Neural progenitor cell (in vitro differentiated cells): ENCODE data around the gene ZMYM5. TPM values are rescaled to one million over a fixed set of nuclear protein-coding genes. Genes with fewer than 3 reads are reported as not detected.

Source experiments
- DNase-seq: peaks from one replicate; pipeline ENCODE4 v3.0.0-alpha.2; 2016; ENCODE audit warnings: low spot score
- H2AFZ ChIP-seq: fragments of 200-600 bp; sonication (generic); replicated peaks from 2 replicates; pipeline ENCODE4 v1.6.1; 2016; ENCODE audit warnings: antibody characterized with exemption
- H3F3A ChIP-seq: fragments of 200-600 bp; sonication (generic); 2 replicates; pipeline ENCODE4 v1.6.1; 2016; ENCODE audit warnings: antibody characterized with exemption, low read depth
- H3K27ac ChIP-seq: fragments of 200-600 bp; sonication (generic); 2 replicates; pipeline ENCODE4 v1.5.1; 2016; ENCODE audit warnings: mild to moderate bottlenecking
- H3K27me3 ChIP-seq: fragments of 200-600 bp; sonication (generic); 2 replicates; pipeline ENCODE4 v1.6.1; 2016; ENCODE audit warnings: mild to moderate bottlenecking, moderate library complexity
- H3K36me3 ChIP-seq: fragments of 200-600 bp; sonication (generic); 2 replicates; pipeline ENCODE4 v1.5.1; 2016
- H3K4me1 ChIP-seq: fragments of 200-600 bp; sonication (generic); 2 replicates; pipeline ENCODE4 v1.6.1; 2016; ENCODE audit warnings: mixed run types
- H3K4me2 ChIP-seq: fragments of 200-600 bp; sonication (generic); 2 replicates; pipeline ENCODE4 v1.6.1; 2016
- H3K4me3 ChIP-seq: fragments of 200-600 bp; sonication (generic); 2 replicates; pipeline ENCODE4 v1.5.1; 2016
- H3K79me2 ChIP-seq: fragments of 200-600 bp; sonication (generic); 2 replicates; pipeline ENCODE4 v1.6.1; 2016; ENCODE audit warnings: low read depth
- H3K9ac ChIP-seq: fragments of 200-600 bp; sonication (generic); 2 replicates; pipeline ENCODE4 v1.6.1; 2016
- H3K9me3 ChIP-seq: fragments of 200-600 bp; sonication (generic); 2 replicates; pipeline ENCODE4 v1.5.1; 2016; ENCODE audit warnings: low read depth
- H4K20me1 ChIP-seq: fragments of 200-600 bp; sonication (generic); 2 replicates; pipeline ENCODE4 v1.6.1; 2016; ENCODE audit warnings: low read depth
- H3K27ac Mint-ChIP-seq: 3 replicates; pipeline ENCODE4 v1.8.0; 2021; ENCODE audit warnings: mixed read lengths
- H3K27me3 Mint-ChIP-seq: 2 replicates; pipeline ENCODE4 v1.8.0; 2022; ENCODE audit warnings: low read depth, mild to moderate bottlenecking, inconsistent platforms, moderate library complexity, mixed read lengths; ENCODE audit not compliant: insufficient read depth
- H3K36me3 Mint-ChIP-seq: 3 replicates; pipeline ENCODE4 v1.8.0; 2021; ENCODE audit warnings: mixed read lengths
- H3K4me1 Mint-ChIP-seq: 3 replicates; pipeline ENCODE4 v1.8.0; 2021; ENCODE audit warnings: mixed read lengths
- H3K4me3 Mint-ChIP-seq: 3 replicates; pipeline ENCODE4 v1.8.0; 2021; ENCODE audit warnings: mild to moderate bottlenecking, moderate library complexity, mixed read lengths
- H3K9me3 Mint-ChIP-seq: 3 replicates; pipeline ENCODE4 v1.8.0; 2020; ENCODE audit warnings: mixed read lengths
- EZH2 ChIP-seq: fragments of 200-600 bp; sonication (generic); IDR thresholded peaks from 2 replicates; pipeline ENCODE4 v1.6.1; 2017; ENCODE audit warnings: antibody characterized with exemption, mild to moderate bottlenecking, moderate library complexity
- EZH2phosphoT487 ChIP-seq: fragments of 200-600 bp; sonication (generic); IDR thresholded peaks from 2 replicates; pipeline ENCODE4 v1.6.1; 2017; ENCODE audit warnings: antibody characterized with exemption
- total RNA-seq: library from RNA; depleted of rRNA; stranded (reverse); fragments of >200 nt; gene quantifications from 2 replicates; pipeline ENCODE4 v1.2.3, GENCODE V29; 2015; ENCODE audit warnings: low replicate concordance
- TF ChIP-seq, protein P1 (sequence below): fragments of 200-600 bp; sonication (generic); IDR thresholded peaks from 2 replicates; pipeline ENCODE4 v1.5.1; 2017; ENCODE audit warnings: antibody characterized with exemption, mild to moderate bottlenecking

Gene ZMYM5
- total RNA-seq, 1 donor from 2014 or later = 22.1 TPM

DNA sequence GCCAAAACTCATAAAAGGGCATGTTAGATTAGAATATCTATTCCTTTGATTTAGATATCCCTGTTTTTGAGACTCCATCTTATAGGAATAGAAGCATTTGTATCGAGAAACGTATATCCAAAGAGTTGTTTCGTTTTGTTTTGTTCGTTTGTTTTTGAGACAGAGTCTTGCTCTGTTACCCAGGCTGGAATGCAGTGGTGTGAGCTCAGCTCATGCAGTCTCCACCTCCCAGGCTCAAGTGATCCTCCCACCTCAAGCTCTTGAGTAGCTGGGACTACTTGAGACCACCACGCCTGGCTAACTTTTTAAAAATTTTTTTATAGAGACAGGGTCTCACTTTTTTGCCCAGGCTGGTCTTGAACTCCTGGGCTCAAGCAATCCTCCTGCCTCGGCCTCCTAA is 26.6 kb upstream of the ZMYM5 start:
- Histone ChIP-seq H3K27ac (no peak overlapping the region), H3K4me1 (no peaks in the 10 kb centered on the region), H3K27me3 (no peaks in the 10 kb centered on the region), H3F3A (no peaks in the 10 kb centered on the region), H3K36me3 (no peaks in the 10 kb centered on the region), H3K4me3 (no peak overlapping the region), H3K4me2 (no peak overlapping the region), H2AFZ (no peak overlapping the region), H4K20me1 (no peaks in the 10 kb centered on the region), H3K79me2 (no peaks in the 10 kb centered on the region), H3K9me3 (no peaks in the 10 kb centered on the region), H3K9ac (no peak overlapping the region)
- Mint-ChIP-seq H3K27ac (no peak overlapping the region), H3K4me3 (no peak overlapping the region), H3K4me1 (no peaks in the 10 kb centered on the region), H3K36me3 (no peaks in the 10 kb centered on the region), H3K27me3 (no peaks in the 10 kb centered on the region), H3K9me3 (no peaks in the 10 kb centered on the region)
- no peak for DNase-seq
- no peak for TF ChIP-seq EZH2
- TF ChIP-seq EZH2phosphoT487 = no peak
- TF ChIP-seq, protein P1, sequence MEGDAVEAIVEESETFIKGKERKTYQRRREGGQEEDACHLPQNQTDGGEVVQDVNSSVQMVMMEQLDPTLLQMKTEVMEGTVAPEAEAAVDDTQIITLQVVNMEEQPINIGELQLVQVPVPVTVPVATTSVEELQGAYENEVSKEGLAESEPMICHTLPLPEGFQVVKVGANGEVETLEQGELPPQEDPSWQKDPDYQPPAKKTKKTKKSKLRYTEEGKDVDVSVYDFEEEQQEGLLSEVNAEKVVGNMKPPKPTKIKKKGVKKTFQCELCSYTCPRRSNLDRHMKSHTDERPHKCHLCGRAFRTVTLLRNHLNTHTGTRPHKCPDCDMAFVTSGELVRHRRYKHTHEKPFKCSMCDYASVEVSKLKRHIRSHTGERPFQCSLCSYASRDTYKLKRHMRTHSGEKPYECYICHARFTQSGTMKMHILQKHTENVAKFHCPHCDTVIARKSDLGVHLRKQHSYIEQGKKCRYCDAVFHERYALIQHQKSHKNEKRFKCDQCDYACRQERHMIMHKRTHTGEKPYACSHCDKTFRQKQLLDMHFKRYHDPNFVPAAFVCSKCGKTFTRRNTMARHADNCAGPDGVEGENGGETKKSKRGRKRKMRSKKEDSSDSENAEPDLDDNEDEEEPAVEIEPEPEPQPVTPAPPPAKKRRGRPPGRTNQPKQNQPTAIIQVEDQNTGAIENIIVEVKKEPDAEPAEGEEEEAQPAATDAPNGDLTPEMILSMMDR = no peak

DNA sequence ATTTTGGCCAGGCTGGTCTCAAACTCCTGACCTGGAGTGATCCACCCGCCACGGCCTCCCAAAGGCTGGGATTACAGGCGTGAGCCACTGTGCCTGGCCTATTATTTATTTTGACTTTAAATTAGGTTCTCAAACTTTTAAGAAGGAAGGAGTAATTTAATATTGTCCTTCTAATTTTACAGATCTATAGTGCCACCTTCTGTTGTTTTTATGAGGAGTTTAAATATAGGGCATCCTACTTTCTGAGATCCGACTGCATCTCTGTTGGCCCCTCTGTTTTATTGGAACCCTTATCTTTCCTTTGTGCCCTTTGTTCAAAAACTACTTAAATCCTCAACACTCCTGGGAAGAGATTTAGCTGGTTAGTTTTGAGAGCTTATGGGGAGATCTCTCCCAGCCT is 25.4 kb upstream of the ZMYM5 start:
- Histone ChIP-seq H3K79me2 (no peaks in the 10 kb centered on the region), H3K9me3 (no peaks in the 10 kb centered on the region), H3K4me3 (no peak overlapping the region), H3K27ac (no peak overlapping the region), H2AFZ (no peak overlapping the region), H4K20me1 (no peaks in the 10 kb centered on the region), H3K27me3 (no peaks in the 10 kb centered on the region), H3F3A (no peaks in the 10 kb centered on the region), H3K4me2 (no peak overlapping the region), H3K4me1 (no peaks in the 10 kb centered on the region), H3K9ac (no peak overlapping the region), H3K36me3 (no peaks in the 10 kb centered on the region)
- H3K27ac Mint-ChIP-seq = no peak overlapping the region
- no peak for DNase-seq
- H3K4me3 Mint-ChIP-seq = no peak overlapping the region
- peaks cover 3% of the 10 kb centered on the region for H3K27me3 Mint-ChIP-seq
- H3K9me3 Mint-ChIP-seq = no peaks in the 10 kb centered on the region
- no peak for TF ChIP-seq EZH2
- TF ChIP-seq EZH2phosphoT487 = no peak
- TF ChIP-seq, protein P1 = no peak
- H3K36me3 Mint-ChIP-seq = no peaks in the 10 kb centered on the region
- no peaks in the 10 kb centered on the region for H3K4me1 Mint-ChIP-seq

DNA sequence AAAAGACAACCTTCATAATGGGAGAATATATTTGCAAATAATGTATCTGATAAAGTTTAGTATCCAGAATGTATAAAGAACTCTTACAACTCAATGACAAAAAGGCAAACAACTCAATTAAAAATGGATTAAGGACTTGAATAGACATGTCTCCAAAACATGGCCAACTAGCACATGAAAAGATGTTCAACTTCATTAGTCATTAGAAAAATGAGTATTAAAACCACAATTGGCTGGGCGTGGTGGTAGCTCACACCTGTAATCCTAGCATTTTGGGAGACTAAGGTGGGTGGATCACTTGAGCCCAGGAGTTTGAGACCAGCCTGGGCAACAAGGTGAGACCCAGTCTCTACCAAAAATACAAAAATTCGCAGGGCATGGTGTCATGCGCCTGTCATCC is 18.8 kb upstream of the ZMYM5 start:
- H3K27me3 Mint-ChIP-seq = peaks cover 3% of the 10 kb centered on the region
- no peaks in the 10 kb centered on the region for H3K79me2 ChIP-seq
- no peak overlapping the region for H3K27ac Mint-ChIP-seq
- no peaks in the 10 kb centered on the region for H3K27me3 ChIP-seq
- TF ChIP-seq, protein P1 = no peak
- TF ChIP-seq EZH2phosphoT487 (no peak), EZH2 (no peak)
- DNase-seq = no peak
- H3K4me3 ChIP-seq = no peak overlapping the region
- H3F3A ChIP-seq = no peaks in the 10 kb centered on the region
- no peaks in the 10 kb centered on the region for H3K4me1 Mint-ChIP-seq
- no peaks in the 10 kb centered on the region for H3K9me3 Mint-ChIP-seq
- no peaks in the 10 kb centered on the region for H3K36me3 ChIP-seq
- H3K27ac ChIP-seq = no peak overlapping the region
- no peak overlapping the region for H2AFZ ChIP-seq
- no peak overlapping the region for H3K4me2 ChIP-seq
- H3K36me3 Mint-ChIP-seq = no peaks in the 10 kb centered on the region
- no peak overlapping the region for H3K4me3 Mint-ChIP-seq
- H3K9me3 ChIP-seq = no peaks in the 10 kb centered on the region
- H4K20me1 ChIP-seq = no peaks in the 10 kb centered on the region
- no peaks in the 10 kb centered on the region for H3K4me1 ChIP-seq
- no peak overlapping the region for H3K9ac ChIP-seq

DNA sequence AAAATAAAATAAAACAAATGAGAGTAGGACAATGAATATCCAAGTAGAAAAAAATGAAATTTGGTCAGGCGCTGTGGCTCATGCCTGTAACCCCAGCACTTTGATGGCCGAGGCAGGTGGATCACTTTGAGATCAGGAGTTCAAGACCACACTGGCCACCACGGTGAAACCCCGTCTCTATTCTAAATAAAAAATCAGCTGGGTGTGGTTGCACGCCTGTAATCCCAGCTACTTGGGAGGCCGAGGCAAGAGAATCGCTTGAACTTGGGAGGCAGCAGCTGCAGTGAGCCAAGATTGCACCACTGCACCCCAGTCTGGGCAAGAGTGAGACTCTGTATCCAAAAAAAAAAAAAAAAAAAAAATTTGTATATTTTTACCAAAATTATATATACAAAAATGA is 18.2 kb upstream of the ZMYM5 start:
- no peaks in the 10 kb centered on the region for H3K9me3 Mint-ChIP-seq
- H3K4me3 ChIP-seq = no peak overlapping the region
- H3K4me2 ChIP-seq = no peak overlapping the region
- H3K27me3 ChIP-seq = no peaks in the 10 kb centered on the region
- no peaks in the 10 kb centered on the region for H3K4me1 ChIP-seq
- no peak for DNase-seq
- no peaks in the 10 kb centered on the region for H3K4me1 Mint-ChIP-seq
- no peak overlapping the region for H3K9ac ChIP-seq
- no peaks in the 10 kb centered on the region for H3K36me3 Mint-ChIP-seq
- no peak overlapping the region for H3K27ac ChIP-seq
- H3K27ac Mint-ChIP-seq = no peak overlapping the region
- H2AFZ ChIP-seq = no peak overlapping the region
- no peaks in the 10 kb centered on the region for H3F3A ChIP-seq
- H4K20me1 ChIP-seq = no peaks in the 10 kb centered on the region
- no peaks in the 10 kb centered on the region for H3K79me2 ChIP-seq
- H3K9me3 ChIP-seq = no peaks in the 10 kb centered on the region
- H3K4me3 Mint-ChIP-seq = no peak overlapping the region
- no peak for TF ChIP-seq EZH2phosphoT487
- TF ChIP-seq, protein P1 = no peak
- TF ChIP-seq EZH2 = no peak
- no peaks in the 10 kb centered on the region for H3K36me3 ChIP-seq
- peaks cover 3% of the 10 kb centered on the region for H3K27me3 Mint-ChIP-seq
